Hair follicle dermal papilla cell (primary cell): ENCODE results near the gene LZTR1. TPM values are rescaled to one million over a fixed set of nuclear protein-coding genes. Genes with fewer than 3 reads are reported as not detected.

ENCODE experiments used
- small RNA-seq: library from RNA; depleted of rRNA; stranded (forward); fragments of <200 nt; gene quantifications from one replicate; pipeline ENCODE3, GENCODE V24; 2012
- total RNA-seq: library from RNA; depleted of rRNA; stranded (reverse); fragments of >200 nt; gene quantifications from 2 replicates; pipeline ENCODE4 v1.2.3, GENCODE V29; 2012

LZTR1 gene
- total RNA-seq, result 90.1 and 91.0 TPM in 2 replicates

DNA sequence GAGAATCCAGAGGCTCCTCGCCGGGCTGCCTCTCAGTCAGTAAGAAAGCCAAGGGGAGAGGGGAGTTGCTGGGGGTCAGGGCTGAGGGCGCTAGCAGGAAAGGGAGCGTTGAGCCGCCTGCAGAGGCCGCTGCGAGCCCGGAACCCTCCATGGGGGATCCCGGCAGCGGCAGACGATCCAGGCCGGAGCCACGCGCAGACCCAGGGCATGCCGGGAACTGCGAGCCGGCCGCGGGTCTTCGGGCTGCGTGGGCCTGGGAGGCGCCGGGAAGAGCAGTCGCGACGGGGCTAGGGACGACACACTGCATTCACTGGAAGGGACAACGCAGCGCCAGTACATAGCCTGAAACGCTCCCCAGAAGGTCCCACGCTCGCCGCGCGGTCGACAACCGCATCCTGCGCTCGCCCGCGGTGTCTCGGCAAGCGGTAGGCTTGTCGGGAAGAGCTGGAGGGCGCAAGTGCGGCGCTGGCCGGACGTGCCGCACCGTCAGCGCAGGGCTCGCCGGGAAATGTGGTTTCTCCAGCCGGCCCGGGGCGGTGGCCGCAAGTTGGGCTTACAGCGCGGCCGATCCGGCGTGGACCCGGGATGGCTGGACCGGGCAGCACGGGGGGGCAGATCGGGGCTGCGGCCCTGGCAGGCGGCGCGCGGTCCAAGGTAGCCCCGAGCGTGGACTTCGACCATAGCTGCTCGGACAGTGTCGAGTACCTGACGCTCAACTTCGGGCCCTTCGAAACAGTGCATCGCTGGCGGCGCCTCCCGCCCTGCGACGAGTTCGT is at the start of gene LZTR1:
Gene LZTR1, plus strand, starts transcription at position 511 of the 776 bp plus-strand sequence. Its CDS starts 75 bp downstream, at position 586.

DNA sequence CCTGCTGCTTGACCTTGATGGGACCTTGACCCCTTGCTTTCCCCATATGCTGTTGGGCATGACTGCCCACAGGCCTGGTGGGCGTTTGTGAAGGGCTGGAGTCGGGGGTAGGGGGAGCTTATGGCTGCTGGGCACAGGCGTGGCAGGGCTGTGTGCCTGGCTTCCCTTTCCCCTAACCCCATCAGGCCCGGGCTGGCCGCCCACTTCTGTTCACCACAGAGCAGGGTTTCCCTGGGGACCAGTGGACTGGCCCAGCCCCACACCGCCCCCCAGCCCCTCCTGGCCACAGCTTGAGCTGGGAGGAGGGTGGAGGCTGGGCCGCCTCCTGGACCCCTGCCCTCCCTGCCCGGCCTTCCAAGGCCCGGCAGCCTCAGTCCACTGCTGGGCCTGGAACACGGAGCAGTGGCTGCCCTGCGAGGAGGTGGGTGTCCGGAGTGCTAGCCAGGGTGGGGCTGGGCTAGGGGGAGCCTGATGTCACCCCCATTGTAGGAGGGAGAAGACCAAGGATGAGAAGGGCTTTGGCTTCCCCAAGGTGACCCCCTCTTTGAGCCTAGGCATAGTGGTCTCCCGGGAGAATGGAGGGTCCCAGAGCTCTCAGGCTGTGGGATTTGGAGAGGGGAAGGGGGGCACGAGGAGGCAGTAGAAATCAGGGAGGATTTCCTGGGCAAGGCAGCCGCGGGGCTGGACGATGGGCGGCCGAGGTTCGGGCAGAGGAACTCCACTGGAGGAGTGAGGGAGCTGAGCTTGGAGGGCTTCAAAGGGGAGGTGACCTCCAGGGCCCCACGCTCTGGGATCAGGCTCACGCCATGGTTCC is 15.0 kb upstream of the LZTR1 start, which contains the start of gene AIFM3:
Gene AIFM3, plus strand, starts transcription at position 373 of the 814 bp plus-strand sequence. CDS start 690 bp downstream, outside the sequence.

DNA sequence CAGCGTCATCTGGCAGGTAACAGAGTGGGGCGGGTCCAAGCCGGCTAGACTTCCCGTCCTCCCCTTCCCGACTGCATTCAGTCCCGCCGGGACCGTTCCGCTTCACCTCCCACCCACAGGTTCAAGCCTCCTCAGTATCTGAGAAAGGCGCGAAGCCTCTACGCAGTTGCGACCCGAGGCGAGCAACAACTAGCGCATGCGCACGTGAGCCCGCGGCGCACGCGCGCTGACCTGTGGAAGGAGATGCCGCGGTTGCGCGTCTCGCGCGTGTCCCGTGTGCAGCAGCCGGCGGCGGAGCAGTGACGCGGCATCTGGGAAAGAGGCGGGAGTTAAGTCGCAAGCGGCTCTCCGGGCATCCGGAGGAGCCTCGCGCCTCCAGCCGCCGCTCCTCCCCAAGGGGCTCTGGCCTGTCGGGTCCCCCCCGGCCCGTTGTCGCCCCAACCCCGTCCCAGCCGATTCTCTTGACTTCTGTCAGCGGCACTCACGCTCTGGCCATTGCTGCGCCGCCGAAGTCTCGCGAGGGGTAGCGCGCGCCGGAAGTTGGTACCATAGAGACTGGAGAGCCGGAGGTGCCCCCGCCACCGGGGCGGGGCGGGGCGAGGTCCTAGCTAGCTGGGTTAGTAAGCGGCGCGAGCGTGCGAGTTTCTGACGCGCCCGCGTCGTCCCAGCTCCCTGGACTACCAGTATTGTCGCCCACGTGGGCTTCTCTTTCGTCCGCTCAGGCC is 19.7 kb downstream of the LZTR1 start, which contains the start of gene THAP7:
Gene THAP7, minus strand, starts transcription at position 518 of the 725 bp plus-strand sequence. Its CDS starts 207 bp downstream, at position 311.

DNA sequence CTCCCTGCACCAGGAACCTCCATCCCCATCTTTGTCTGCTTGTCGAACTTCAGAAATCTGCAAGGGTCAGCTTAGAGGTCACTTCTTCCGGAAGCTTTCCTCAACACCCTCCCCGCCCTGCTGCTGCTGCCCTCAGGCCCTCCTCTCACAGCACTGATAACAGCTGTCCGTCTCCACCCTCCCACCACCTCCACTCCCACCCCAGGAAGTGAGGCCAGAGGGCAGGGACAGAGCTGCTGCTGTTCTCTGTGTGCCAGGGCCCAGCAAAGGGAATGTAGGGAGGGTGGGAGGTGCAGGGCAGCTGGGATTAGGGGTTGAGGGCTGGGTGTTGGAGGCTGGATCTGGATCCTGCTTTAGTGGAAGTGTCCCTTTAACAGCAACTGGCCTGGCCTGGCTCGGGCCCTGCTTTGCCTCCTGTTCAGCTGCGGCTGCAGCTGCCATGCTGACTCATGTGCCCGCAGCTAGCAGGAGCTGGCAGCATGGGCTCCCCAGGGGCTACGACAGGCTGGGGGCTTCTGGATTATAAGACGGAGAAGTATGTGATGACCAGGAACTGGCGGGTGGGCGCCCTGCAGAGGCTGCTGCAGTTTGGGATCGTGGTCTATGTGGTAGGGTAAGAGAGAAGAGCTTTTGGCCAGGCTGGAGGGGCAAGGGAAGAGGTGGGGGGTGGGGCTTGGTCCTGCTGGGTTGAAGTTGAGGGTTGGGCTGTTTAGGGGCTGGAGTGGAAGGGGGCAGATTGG is 32.8 kb downstream of the LZTR1 start, which contains the start of gene P2RX6:
Gene P2RX6, plus strand, starts transcription at position 440 of the 740 bp plus-strand sequence. Its CDS starts 10 bp downstream, at position 450.

DNA sequence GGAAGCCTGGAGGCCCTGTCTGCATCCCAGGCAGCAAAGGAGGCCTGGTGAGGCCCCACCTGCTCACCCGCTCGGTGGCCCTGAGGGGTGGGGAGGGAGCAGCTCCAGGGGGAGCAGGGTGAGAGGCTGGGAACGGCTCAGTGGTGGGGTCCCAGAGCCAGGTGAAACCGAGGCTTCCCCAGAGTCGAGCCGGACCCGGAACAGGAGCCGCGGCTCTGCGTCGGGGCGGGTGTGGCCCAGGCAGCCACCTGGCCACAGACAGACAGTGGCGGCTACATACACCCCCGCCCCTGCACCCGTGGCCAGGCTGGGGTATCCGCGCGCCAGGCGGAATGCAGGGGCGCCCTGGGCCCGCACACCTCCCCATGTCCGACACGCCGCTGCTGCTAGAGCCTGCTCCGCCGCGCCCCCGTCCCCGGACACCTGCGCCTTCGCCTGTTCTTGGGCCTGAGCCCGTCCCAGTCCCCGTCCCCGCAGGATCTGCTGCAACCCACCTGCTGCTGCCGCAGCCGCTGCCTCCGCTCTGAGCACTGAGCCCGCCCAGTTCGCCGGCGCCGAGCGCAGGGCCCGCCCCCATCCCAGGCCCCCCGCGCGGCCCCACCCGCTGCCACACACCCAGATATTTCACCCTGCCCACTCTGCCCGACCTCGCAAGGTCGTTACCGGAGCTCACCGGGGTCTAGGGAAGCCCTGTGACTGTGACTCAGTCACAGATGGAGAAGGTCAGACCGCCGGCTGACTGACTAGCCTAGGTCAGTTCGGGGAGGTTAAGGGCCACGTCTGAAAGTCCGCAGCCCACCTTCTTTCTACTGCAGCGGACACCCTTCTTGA is 50.2 kb downstream of the LZTR1 start, which contains the start of gene SLC7A4:
Gene SLC7A4, minus strand, starts transcription at position 525 of the 831 bp plus-strand sequence. CDS start 749 bp downstream, outside the sequence.

DNA sequence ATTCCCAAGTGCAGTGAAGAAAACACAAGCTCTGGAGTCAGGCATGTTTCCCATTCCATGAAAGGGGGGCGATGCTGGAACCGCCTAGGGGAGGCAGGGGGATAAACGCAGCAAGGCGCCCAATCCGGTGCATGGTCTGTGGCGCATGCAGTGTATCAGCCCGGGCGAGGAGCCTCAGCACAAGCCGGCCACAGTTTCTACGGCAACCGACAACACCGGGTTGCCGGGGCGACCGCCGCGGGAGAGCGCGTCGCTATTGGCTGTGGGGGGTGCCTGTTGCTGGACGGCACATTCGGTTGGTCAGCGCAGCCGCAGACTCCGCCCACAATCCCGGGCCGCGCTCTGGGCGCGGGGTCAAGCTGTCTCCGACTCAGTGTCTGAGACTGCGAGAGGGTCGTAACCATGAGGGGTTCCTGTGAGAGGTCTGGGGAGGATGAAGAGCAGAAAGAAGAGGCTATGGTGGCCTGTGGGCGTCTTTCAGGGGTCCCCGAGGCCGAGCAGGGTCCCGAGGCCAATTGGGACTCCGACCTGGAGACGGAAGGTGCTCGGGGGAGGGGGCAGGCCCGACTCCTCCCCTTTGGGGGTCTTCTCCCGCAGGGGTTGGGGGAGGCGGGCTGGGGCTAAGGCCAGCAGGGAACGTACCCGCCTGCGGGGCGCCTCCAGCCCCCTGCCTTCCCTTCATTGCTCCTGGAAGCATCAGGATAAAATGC is 63.6 kb downstream of the LZTR1 start, which contains the start of gene LRRC74B:
Gene LRRC74B, plus strand, starts transcription at position 362 of the 710 bp plus-strand sequence. Its CDS starts 41 bp downstream, at position 403.

Small RNA genes within 50 kb of the gene (small RNA-seq; reads per million reads assigned to genes)
- gene MIR649, result not detected

Other genes with a start within 250 kb of the LZTR1 start
- gene SERPIND1, start 208.2 kb upstream of the LZTR1 start, total RNA-seq, result not detected in 2 replicates
- gene PI4KA, start 123.5 kb upstream of the LZTR1 start, total RNA-seq, result 59.7 and 68.8 TPM in 2 replicates
- gene SNAP29, start 123.3 kb upstream of the LZTR1 start, total RNA-seq, result 17.2 and 17.4 TPM in 2 replicates
- gene CRKL, start 64.9 kb upstream of the LZTR1 start, total RNA-seq, result 46.0 and 48.5 TPM in 2 replicates
- 0.36 and 0.49 TPM in 2 replicates for gene AIFM3, start 15.0 kb upstream of the LZTR1 start, total RNA-seq
- 30.7 and 31.3 TPM in 2 replicates for gene THAP7, start 19.8 kb downstream of the LZTR1 start, total RNA-seq
- gene P2RX6, start 32.9 kb downstream of the LZTR1 start, total RNA-seq, result 11.5 and 14.0 TPM in 2 replicates
- gene SLC7A4, start 50.3 kb downstream of the LZTR1 start, total RNA-seq, result 11.5 and 34.5 TPM in 2 replicates
- 0.16 and 0.36 TPM in 2 replicates for gene LRRC74B, start 63.6 kb downstream of the LZTR1 start, total RNA-seq